Retina (tissue), 1 donor: ENCODE data around the gene ARFGEF3.
"Not testable (repeated sequence)": the region's sequence is repeated elsewhere in the genome, so short reads cannot be mapped to it uniquely, and the experiment has no call there.

Experiments used
- DNase-seq: peaks from one replicate; pipeline ENCODE4 v3.0.0-alpha.2; 2016

ARFGEF3 gene

DNA sequence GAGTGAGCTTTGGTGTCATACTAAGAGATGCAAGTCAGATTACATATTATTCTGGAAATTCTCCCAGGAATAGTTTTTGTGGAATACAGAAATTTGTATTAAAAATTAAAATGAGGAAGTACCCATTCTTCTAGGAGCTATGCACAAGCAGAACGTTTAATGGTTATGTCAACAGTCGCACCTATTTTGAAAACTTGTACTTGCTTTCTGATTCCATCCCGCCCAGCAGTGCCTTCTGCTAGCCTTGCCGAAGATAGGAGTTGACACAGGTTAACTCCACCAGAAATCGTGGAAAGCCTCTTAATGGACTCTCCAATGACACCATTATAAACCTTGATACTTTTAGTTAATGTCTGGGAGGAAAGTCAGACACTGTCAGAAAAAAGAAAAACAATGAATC lies 49.9 kb downstream of the ARFGEF3 start:
- no peak for DNase-seq

DNA sequence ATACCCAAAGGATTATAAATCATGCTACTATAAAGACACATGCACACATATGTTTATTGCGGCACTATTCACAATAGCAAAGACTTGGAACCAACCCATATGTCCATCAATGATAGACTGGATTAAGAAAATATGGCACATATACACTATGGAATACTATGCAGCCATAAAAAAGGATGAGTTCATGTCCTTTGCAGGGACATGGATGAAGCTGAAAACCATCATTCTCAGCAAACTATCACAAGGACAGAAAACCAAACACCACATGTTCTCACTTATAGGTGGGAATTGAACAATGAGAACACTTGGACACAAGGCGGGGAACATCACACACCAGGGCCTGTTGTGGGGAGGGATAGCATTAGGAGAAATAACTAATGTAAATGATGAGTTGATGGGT lies 50.8 kb downstream of the ARFGEF3 start:
- not testable (repeated sequence) for DNase-seq

DNA sequence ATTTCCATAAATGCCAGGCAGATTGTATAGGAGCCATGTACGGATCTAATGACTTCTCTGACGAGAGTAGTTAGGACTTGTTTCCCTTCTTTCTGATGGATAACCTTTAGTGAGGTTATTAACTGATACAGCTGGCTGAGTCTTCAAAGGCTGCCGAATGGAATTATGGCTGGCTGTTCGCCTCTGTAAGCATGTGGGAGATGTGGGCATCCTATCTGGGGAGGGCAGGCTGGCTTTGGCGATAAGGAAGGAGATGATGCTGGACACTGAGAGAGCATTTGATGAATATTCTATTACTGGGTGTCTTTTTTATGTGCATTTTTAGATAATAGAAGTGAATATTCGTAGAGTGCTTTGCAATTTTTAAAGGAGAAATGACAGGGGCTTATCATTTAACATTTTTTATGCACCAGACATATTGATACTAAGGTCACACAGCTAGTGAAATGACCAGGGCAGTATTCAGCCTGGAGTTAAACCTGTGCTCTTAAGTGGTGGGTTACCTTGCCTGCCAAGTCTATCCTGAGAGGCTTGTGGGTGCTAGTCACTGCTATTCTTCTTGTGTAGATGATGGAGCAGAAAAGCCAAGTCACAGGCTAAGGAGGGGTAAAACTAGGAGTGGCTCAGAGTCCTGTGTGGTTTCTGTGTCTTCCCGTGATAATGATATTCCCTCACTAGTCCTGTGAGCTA lies 53.5 kb downstream of the ARFGEF3 start:
- DNase-seq: no peak

DNA sequence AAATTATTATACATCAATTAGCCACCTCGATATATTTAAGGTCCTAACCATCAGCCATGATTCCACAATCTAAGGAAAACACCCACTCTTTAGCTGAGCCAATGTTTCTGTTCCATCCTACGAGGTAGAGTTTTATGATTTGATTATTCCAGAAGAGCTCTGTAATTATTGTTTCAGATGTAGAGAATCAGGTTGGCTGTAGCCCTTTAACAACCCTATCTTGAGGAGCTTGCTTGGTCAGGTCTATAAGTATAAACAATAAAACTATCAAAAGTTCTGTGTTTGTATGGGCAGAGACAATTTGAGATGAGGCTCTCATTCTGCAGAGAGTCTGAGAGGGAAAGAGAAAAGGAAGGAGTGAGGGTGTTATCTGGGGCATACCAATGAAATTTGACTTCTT lies 56.7 kb downstream of the ARFGEF3 start, which contains the start of gene PBOV1:
Gene PBOV1 (minus strand): TSS at position 43 of the 400 bp plus-strand sequence. CDS start 96 bp downstream, outside the sequence.
- DNase-seq: no peak

DNA sequence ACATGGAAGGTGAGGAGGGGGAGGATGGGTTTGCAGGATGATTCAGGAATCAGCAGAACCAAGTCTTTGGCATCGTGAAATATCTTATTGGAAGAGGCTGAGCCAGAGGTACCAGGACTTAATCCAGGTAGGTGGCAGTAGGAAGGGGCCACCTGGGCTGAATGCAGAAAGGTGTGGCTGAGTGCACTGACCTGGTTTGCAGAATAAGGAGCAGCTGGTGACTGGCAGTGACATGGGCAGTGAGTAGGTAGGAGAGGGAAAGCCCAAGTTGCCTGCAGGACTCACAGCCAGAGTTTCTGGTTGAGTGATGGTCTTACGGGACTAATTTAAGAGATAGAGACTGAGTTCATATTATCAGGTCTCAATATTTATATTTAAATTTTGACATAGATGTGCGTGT lies 57.7 kb downstream of the ARFGEF3 start:
- DNase-seq: no peak

DNA sequence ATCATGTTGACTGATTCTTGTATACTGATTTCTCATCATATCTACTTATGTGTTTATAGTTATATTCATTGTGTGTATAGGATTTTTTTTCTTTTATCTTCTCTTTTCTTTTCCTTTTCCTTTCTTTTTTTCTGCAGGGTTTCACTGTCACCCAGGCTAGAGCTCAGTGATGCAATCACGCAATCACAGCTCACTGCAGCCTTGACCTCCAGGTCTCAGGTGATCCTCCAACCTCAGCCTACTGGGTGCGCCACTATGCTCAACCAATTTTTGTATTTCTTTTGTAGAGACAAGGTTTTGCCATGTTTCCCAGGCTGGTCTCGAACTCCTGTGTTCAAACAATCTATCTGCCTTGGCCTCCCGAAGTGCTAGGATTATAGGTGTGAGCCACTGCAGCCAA lies 58.2 kb downstream of the ARFGEF3 start:
- DNase-seq: no peak

DNA sequence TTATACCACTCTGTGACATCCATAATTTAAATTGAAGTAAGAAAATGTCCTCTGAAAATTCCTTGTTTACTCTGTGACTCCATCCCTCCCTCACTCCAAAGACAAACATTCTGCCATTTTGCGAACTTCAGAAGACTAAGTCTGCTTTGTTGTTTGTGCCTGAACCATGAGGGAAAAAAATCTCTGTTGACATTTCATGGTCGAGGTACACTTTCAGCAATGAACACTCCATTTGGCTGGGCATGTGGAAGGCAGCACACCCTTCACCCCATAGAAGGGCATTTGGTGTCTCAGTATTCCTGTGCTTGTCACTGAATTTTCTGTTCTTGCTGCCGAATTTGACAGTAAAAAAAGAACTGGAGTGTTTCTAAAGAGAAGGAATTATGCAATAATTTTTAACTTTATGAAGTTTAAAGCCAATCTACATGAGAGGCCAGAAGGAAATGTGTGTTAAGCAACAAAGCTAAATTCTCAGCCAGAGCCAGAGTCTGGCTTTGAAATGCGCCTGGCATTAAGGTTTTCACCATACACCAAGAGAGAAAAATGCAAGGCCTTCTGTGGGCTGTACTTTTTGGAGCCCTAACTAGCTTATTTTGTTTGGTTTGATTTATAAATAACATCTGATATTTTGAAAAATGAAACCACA lies 61.3 kb downstream of the ARFGEF3 start:
- no peak for DNase-seq

DNA sequence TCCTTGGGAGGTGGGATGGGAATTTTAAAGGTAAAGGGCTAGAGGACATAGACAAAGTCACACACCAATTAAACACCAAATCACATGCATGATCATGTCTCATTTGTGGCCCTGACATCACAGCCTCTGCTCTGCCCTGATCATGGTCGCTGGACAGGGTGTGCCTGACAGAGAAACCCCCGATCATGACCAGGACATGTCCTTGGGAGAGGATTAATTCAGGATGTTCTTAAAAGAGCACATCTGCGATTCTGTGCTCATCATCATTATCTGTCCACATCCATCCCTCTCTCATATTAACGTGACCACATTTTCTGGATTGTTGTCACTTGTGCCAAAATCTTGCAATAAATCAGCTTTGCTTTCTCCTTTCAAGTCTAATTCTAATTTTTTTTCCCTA lies 64.2 kb downstream of the ARFGEF3 start:
- no peak for DNase-seq

DNA sequence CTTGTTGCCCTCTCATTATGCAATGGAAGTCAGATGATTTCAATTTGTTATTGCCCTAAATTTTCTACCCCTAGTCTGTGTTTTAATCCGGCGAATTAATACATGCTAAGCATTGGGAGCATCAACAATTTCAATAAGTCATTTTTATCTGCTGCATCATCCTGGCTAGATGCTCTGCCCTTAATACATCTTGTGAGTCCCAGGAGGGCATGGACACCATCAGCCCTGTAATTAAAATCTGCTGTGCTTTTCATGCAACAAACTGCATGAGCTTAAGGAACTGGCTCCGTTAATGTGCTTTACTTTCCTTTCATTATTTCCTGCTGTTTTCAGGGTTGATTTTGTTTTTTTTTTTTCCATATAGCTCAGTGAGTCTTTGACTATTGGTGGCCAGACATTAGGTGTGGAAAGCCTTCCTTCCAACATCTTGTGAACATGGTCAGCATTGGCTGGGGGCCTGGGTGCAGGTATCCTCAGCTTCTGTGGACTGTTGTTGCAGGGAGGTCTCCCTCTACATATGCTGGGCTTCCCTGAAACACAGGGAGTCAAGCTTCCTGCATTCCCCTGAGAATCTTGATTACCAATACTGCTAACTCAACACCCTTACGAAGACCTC lies 65.1 kb downstream of the ARFGEF3 start:
- DNase-seq: no peak

DNA sequence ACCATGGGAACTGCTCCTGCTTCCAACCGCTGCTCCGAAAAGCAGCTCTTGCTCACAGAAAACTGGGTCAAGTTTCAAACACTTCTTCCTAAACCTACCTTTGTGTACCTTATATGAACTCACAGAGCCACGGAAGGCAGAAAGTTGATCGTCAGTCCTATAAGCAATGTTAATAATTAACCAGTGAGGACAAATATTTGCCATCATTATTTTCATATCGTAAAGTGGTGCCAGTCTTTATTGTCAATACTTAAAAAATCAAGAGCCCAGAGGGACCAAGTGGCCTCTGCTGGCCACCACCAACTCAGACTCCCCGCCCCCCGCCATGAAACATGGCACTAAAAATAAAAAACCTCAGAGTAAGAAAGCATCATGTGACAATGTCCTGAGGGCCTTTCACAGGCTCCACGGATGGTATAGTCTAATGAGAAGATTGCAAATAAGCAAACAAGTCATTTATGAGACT lies 65.6 kb downstream of the ARFGEF3 start:
- DNase-seq: no peak

DNA sequence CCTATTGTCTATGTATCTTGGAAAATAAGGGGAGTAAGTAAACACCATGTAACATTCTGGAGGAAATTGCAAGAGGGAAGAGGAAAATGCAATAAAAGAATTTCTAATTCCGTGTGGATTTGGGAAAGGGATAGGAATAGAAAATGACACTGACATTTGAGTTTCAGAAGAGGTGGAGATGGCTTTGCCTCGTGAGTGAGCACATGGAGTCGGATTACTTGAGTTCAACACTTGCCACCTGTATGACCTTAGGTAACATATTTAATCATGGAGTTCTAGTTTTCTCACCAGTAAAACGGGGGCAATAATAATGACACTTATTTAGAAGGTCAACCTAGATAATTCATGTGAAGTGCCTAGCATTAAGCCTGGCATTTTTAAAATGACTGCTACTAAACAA lies 67.3 kb downstream of the ARFGEF3 start:
- DNase-seq: no peak

DNA sequence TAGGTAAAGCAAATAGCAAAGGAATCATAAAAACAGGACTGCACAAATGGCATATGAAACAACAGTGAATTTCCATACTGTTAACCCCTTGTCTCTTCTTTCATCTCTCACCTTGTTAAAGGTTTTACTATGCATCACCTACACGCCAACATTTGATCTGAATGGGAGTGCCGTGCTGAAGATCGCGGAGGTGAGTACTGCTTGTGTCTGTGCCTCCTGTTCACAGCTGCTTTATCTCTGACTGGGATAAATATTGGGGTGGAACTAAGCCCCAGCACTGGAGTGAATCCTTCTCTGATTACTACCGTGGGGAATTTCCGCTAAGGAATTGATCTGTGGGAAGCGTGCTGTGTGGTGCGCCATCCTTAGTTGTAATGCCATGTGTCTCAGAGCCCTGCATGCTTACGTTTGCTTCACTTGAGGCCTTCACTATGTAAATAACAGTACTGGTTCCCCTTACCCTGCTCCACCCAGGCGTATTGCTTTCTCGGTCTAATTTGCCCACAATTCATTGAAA lies 68.0 kb downstream of the ARFGEF3 start:
- DNase-seq: no peak

DNA sequence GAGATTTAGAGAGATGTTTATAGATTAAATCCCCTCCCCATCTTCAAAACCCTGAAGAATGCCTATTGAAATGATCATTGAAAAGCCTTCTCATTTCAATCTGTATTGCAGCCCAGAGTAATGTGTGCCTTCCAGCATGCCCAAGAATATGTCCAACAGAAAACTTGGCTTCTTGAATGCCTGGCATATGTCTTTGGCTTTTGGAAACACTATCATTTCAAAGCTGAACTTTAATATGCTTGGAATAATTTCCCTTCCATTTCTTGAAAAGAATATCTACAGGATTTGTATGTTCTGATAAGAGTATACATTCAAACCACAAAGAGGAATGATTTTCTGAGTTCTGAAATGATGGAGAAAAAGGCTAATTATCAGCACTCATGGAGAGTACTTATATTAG lies 68.5 kb downstream of the ARFGEF3 start:
- DNase-seq: no peak

DNA sequence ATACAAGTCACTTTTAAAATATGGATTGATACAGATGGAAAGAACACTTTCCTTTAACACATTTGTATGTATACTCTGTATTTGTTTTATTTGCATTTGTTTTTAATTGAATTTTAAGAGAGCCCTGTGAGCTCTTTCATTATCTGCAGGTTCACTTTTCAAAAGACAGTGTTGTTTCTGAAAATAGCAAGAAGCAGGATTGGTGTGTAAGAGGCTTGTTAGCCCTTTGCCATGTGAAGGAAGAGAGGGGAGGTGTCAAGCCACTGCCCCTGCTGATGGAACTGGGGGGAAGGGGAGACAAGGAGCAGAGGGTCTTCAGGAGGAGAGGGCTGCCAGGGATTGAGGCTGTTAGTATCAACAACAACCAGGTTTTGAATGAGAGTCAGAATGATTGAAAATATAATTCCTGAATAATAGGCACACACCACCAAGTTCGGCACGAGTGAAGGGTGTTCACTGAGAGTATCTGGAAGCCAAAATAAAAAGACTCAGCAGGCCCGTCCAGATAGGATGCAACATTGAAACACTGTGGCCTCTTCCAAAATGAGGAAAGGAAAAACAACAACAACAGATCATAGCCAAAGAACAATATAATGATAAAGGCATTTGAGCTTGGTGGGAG lies 69.1 kb downstream of the ARFGEF3 start:
- no peak for DNase-seq

DNA sequence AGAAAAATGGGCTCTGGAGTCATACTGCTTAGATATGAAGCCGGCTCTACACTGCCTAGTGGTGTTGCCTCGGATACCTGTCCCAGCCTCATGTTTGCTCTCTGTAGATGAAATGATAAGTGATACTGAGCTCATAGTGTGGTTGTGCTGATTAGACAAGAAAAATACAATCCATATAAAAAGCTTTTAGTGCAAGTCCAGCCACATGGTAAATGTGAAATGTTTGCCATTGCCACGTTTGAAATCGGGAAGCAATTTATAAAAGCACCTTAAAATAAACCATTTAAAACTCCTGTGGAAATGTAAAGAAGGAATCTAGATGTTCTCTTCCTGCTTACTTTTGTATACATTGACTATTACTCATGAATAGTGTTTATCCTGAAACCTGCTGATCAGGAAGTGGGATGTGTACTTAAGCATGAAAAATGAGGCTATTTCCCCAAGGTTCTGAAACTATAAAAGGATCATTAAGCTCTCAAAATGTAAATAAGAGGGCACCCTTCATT lies 69.7 kb downstream of the ARFGEF3 start:
- DNase-seq: no peak

DNA sequence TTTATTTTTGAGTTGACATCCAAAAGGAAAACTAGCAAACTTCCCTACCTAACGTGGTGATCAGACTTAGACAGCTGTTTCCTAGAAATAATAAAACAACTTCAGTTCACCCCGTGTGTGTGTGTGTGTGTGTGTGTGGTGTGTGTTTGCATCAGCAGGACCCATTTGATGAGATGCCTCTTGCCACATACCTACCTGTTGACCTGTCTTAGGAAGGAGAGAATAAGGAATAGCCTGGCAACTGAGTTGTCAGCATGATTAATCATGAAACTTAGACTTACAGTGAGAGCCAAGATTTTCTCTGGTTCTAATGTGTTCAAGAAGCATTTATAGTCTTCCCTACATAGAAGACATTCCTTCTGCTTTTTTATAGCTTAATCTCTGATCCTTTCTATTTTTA lies 72.6 kb downstream of the ARFGEF3 start:
- DNase-seq: no peak

DNA sequence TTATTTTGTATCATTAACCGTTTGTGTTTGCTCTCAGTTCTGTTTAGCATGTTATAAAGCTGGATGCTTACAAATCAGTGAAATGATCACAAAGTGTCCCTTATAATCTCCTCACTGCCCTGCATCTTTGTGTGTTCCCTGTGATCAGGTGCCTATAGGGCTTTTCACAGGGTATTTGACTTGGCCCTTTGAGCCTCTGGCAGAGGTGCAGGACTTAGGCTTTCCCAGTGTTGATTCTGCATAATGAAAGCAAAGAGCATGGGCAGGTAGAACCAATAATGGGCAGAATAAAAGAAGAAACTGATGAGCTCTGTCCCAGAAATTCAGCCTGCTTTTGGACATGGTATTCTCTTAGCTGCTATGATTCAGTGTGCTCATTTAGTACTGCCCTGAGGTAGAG lies 73.5 kb downstream of the ARFGEF3 start:
- no peak for DNase-seq

DNA sequence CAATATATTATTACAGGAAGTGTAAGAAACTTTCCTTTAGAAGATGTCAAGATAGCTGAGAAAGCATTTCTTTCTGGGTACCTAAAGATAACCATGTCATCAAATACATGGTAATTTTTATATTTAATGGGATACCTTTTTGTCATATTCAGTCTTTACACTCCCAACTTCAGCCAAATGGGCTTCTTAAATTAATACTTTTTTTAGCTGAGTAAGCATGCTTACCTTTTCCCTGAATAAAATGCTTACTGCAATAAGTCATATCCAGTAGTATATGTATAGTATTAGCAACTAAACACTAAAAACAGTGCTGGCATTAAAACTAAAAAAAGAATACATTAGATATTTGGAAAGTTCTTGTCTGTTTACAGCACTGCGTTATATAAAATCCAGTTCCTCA lies 74.0 kb downstream of the ARFGEF3 start:
- DNase-seq: no peak

DNA sequence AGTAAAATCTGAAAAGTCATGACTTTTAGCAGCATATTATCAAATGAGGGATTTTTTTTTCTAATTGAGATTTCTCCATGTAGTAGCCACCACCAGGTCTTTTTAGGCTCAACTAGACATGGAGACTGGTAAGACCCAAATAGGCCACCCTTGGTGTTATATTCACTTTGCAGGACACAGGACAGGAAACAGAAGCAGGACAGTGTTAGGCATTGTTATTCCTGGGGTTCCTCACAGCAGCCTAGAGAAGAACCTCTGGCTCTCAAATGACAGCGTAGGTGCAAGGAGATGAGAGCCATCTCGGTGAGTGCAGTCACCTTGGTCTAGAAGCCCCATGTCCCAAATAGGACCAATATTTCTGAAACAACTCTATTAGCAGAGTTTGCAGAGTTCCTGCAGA lies 75.7 kb downstream of the ARFGEF3 start:
- no peak for DNase-seq

DNA sequence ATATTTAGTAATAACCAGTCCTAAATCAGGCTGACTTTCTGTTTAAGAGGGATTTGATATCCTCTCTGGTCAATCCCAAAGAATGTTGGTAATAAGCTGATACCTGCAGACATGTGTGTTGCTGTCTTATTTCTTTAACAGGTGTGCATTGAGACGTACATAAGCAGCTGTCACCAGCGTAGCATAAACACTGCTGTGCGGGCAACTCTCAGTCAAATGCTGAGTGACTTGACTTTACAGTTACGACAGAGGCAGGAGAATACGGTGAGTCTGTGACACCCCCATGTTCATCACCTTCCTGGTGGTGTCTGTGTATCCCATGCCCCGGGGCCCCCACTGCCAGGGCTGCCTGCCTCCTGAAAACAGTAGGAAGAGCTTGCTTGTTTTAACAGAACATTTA lies 76.6 kb downstream of the ARFGEF3 start:
- no peak for DNase-seq

DNA sequence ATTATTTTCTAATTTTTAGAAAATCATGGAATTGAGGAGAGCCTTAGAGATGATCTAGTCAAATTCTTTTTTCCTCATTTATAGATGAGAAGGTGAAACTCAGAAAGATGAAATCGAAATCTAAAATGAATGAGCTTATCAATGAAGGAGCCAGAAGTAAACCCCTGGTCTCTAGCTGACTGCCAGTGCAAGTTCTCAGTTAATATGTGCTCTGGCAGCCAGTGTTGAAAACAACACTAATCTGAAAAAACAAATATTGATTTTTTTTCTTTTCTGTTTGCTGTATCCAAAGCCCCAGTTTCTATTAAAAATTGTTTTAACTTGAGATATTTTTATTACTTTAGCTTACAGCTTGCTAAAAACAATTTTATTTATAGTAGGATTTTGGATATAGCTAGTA lies 78.0 kb downstream of the ARFGEF3 start:
- no peak for DNase-seq

DNA sequence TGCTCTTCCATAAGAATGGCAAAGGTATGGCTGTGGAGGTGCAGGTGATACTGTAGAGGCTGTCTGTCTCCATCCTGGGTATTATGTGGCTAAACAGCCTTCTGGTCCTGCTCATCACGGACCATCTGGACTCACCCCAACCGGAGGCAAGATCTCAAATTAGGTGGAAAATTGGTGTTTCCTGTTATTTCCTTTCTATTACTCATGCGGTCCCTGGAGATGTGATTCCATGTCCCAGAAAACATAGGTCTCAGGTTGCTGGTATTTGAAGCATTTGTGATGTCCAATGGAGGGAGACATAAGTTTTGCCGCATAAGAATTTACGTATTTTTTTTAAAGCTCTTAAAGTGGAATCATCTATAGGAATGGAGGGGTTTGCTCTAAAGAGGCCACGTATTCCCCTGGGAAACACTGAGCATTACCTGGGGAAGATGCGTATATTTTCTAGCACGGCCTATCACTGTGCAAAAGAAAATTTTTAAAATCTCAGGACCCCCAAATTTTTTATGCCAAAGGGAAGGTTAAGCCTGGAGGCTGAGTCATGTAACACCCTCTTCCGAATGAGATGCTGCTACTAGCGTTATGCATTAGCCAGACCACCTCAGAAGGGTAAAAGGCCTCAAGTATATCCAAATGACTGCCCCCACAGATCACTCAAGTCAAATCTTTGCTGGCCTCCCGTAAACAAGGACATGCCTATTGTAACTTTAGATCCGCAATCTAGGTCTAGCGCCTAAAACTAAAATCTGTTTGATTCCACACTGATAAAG lies 78.9 kb downstream of the ARFGEF3 start:
- DNase-seq: peak; percentile 32

DNA sequence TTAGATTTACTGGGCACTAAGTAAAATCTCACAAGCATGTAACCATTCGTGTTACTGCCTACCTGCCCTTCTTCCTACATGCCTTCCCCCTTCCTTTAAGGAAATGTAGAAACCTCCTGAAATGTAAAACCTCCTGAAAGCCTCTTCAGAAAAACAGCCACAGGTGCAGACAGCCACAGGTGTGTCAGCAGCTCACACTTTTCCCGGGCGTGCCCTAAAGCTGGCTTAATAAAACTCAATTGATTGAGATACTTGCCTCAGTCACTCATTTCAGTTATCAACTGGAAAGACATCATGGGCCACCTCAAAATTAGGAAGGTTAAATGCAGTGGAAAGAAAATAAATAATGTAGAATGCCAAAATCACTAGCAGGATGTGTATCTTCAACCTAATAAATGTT lies 79.6 kb downstream of the ARFGEF3 start:
- DNase-seq: no peak
